Measurements from ENCODE around the gene EDC4.

Gene EDC4

GRCh38 chr16:67928561-67929364 is 55.9 kb downstream of the EDC4 start:
- H3K4me3 ChIP-seq (ENCODE audit: low read depth, low read length) = no peak overlapping the region
- peak; percentile 42 for DNase-seq (ENCODE audit: low read depth, low spot score)
- in situ Hi-C loops (cut with HindIII; ENCODE audit: low sequenced_read_pairs) = no loop called here

DNA sequence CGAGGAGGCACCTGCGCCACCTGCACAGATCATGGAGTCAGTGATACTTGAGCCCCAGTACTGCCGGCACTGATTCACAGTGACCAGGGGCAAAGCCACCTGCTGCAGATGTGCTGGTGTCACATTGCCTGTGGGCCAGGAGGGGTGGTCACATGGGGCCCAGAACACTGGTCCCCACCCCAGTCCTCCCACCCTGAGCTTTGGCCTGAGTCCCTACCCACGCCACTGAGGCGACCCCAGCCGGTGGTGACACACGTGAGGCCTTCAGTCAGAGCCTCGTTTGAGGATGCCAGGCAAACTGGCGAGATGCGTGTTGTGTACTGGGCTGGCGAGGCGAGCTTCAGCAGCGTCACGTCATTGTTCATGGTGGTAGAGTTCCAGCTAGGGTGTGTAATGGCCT is 57.3 kb downstream of the EDC4 start:
- no peak overlapping the region for H3K4me3 ChIP-seq (ENCODE audit: low read depth, low read length)
- TF ChIP-seq CTCF (IDR thresholded peaks at IDR 0.05; ENCODE audit: low read depth, low read length) = no peak
- DNase-seq (ENCODE audit: low read depth, low spot score) = no peak
- in situ Hi-C loops (cut with HindIII; ENCODE audit: low sequenced_read_pairs) = no loop called here

More at GRCh38 chr16:67928561-67929364, 55.9 kb downstream of the EDC4 start:
- TF ChIP-seq CTCF (IDR thresholded peaks at IDR 0.05; ENCODE audit: low read depth, low read length) = peak; percentile 96

DNA sequence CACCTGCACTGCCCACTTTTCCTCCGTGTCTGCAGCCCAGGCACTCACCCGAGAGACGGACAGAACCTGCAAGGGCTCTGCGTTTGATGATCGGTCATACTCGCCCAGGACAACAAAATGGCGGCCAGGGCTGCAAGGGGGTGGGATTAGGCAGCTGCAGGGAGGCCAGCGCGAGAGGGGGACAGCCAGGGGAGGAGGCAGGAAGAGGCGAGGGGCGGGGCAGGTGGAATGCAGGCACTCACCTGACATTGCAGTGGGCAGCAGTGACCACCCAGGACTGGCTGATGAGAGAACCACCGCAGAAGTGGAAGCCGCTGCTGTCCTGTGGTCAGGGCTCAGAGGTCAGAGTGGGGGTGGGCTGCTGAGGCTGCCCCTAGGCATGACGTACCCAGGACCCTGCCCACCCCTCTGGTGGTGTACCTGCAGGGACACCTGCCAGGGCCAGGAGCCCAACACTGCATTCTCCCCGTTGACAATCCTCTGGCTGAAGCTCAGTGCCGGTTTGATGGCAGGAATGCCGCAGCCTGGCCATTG is 57.9 kb downstream of the EDC4 start:
- DNase-seq (ENCODE audit: low read depth, low spot score) = no peak
- in situ Hi-C loops (cut with HindIII; ENCODE audit: low sequenced_read_pairs) = no loop called here
- TF ChIP-seq CTCF (IDR thresholded peaks at IDR 0.05; ENCODE audit: low read depth, low read length) = no peak
- H3K4me3 ChIP-seq (ENCODE audit: low read depth, low read length) = no peak overlapping the region

Measured in astrocyte of the spinal cord (primary cell).